ENCODE results near the gene ATXN1. TPM values are rescaled to one million over a fixed set of nuclear protein-coding genes. Genes with fewer than 3 reads are reported as not detected.

ATXN1 gene
- total RNA-seq, 4 donors from 2014 or later, result 26.4 to 46.4 (median 36.1) TPM

DNA sequence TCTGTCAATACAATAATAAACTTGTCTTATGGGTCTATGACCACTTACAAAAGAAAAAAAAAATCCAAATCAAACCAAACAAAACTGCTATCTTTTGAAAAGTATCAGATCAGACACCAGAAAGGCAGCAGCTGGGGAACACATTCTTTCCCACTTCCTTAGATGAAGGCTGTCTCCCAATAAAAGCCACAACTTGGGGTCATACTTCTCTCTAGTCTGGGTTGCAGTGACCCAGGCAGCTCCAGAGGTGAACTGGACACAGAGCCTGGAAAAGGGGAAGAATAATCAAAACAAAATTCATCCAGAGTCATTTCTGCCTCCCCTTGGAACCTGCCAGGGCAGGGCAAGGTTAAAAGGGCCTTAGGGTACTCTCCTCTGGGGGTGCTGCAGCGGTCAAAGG is 19.1 kb downstream of the ATXN1 start:
- DNase-seq (ENCODE audit: low spot score), result no peak
- no peak for ATAC-seq (ENCODE audit: low FRiP score)
- TF ChIP-seq, protein P1, sequence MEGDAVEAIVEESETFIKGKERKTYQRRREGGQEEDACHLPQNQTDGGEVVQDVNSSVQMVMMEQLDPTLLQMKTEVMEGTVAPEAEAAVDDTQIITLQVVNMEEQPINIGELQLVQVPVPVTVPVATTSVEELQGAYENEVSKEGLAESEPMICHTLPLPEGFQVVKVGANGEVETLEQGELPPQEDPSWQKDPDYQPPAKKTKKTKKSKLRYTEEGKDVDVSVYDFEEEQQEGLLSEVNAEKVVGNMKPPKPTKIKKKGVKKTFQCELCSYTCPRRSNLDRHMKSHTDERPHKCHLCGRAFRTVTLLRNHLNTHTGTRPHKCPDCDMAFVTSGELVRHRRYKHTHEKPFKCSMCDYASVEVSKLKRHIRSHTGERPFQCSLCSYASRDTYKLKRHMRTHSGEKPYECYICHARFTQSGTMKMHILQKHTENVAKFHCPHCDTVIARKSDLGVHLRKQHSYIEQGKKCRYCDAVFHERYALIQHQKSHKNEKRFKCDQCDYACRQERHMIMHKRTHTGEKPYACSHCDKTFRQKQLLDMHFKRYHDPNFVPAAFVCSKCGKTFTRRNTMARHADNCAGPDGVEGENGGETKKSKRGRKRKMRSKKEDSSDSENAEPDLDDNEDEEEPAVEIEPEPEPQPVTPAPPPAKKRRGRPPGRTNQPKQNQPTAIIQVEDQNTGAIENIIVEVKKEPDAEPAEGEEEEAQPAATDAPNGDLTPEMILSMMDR (IDR thresholded peaks at IDR 0.05), result no peak

DNA sequence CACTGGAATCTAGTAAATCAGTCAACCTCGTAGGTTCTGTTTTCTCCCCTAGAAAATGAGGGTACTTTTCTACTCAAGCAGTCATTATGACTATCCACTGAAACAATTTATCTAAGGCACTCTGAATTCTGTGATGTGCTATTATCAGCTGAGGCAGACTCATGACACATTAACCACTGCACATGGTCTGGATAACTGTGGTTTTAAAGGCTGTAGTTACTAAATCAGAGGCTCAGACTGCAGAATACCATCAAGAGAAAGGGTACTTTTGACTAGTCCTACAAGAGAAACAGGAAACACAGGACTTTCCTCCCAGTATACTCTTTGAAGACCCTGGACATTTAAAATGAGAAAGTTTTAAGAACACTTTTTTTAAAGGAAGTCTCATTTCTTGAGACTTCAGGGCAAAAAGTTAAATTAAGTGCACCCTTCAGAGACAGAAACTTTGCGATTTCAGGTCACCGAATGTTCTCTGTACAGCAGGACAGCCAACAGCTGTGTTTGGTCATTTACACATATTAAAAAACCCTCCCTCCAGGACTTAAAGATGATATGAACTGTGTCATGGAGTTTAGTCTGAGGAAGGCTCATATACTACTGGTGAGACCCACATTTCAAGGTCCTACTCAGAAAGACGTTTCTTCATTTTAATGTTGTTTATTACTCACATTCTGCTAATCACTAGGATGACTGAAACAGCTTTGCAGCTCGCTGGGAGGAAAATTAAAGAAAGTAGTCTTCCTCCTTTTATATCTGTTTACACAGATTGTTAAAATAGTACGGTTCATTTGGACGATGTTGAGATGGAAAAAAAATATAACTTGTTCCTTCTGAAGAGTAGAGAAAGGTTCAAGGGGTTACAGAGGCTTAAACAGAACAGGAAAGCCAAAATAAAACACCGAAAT is 19.9 kb downstream of the ATXN1 start:
- ATAC-seq (ENCODE audit: low FRiP score) (peak; percentile 48), DNase-seq (ENCODE audit: low spot score) (no peak)
- TF ChIP-seq, protein P1 (IDR thresholded peaks at IDR 0.05), result no peak

DNA sequence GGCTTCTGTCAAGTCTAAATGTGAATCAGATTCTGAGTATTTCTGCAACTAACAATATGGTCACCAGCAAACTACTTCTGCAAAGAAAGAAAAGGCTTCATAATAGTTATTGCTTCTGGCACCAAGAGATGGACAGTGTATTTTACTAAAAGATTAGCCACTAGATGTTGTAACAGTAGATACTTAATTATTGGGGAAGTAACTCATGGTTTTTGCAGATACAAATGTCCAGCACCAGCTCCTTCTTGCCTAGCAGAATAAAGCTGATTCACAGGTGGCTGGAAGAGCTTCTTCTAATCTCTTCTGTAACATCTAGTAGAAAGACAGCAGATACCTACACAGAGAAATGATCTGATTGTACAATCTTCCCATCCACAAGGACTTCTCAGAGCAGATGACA is 21.2 kb downstream of the ATXN1 start:
- TF ChIP-seq, protein P1 (IDR thresholded peaks at IDR 0.05), result no peak
- DNase-seq (ENCODE audit: low spot score) (no peak), ATAC-seq (ENCODE audit: low FRiP score) (no peak)

DNA sequence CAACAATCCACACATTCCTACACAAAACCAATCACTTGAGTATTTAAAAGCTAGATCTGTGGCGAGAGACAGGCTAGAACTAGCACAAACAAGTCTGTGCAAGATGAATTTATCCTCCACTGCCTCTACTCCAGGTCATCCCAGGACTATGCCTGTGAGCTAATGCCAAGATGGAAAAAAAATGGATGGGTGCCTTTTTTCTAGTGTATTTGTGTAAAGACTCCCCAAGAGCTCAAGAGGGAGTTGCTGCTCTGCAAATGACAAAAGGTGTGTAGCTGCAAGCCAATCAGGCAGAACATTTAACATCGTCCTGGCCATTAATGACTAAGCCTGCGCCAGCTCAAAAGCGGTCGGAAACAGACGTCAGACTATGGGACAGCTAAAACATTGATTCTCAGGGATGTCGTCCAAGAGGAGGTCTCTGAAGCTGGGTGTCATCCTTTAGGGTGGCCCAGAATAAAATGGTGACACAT is 21.9 kb downstream of the ATXN1 start:
- ATAC-seq (ENCODE audit: low FRiP score) (no peak), DNase-seq (ENCODE audit: low spot score) (no peak)
- TF ChIP-seq, protein P1 (IDR thresholded peaks at IDR 0.05), result no peak

DNA sequence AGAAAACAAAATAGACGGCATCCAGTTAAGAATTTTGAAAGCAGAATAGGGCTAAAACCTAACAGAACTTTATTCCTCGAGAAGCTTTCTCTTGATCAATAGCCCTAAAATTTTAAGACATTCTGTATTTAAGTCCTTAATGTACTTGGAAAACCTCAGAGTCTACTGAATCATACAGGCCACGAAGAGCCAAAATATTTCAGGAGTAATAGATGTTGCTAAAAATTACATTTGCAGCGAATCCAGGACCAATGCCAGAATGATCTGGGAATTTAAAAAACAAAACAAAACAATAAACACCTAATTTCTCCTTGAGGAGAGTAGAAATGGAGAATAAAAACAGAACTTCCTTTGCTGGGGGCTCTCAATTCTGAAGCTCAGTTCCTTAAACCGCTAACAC is 23.3 kb downstream of the ATXN1 start:
- ATAC-seq (ENCODE audit: low FRiP score) (no peak), DNase-seq (ENCODE audit: low spot score) (no peak)
- TF ChIP-seq, protein P1 (IDR thresholded peaks at IDR 0.05), result no peak

DNA sequence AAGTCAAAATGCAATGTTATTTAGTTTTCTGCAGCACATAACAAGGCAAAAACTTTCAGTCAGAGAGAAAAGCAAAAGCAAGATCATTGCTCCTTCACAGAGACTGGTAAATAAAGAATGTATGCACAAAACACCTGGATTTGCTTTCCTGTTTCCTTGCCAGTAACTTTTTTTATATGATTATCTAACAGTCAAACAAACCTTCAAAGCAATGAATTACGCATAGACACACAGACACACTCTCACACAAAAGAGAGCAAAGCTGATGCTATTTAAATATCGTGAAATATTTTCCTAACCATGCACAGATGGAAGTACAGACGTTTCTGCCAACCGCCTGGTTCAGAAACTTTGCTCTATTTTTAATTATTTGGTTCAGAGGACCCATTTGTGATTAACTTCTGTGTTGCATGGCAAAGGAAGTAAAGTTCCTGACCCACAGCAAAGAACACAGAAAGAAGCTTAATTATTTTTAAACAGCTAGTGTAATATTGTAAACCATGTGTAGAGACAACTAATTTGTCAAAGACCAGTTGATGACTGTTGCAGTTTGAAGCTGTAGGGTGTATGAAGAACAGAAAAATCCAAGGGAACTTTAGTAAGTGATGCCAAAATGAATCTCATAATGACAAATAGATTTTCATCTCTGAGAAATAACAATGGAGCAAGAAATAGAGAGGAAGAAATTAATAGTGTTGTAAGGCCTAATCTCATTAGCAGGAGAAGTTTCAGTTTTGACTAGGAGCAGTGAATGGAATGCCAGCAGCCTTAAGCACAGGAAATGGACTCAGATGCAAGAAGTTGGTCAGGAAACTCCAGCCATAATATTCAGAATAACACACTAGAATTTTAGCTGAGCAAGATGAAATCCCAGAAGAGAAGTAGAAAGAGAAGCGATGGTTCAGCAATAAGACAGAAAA is 24.1 kb downstream of the ATXN1 start:
- ATAC-seq (ENCODE audit: low FRiP score) (peak; percentile 19), DNase-seq (ENCODE audit: low spot score) (no peak)
- TF ChIP-seq, protein P1 (IDR thresholded peaks at IDR 0.05), result no peak
